Stimulated activated CD4-positive, alpha-beta T cell treated with anti-CD3 and anti-CD28 coated beads, Interleukin-15, amount 100 ng/mL, for 48 hours (primary cell): ENCODE measurements around the gene FBXL16.
A peak's percentile ranks its signal among the peaks of the same experiment; 100 is the strongest.
"Not testable (repeated sequence)": the region's sequence is repeated elsewhere in the genome, so short reads cannot be mapped to it uniquely, and the experiment has no call there.

Experiments
- DNase-seq, 2 donors: peaks; one replicate each; pipeline ENCODE4 v3.0.0-alpha.2; 2020; ENCODE audit warnings: low read depth in 2 of 2

The FBXL16 gene

GRCh38 chr16:692356-693108 is 13.1 kb downstream of the FBXL16 start:
- no peak for DNase-seq

GRCh38 chr16:691242-691641 is 14.4 kb downstream of the FBXL16 start:
- DNase-seq = not testable (repeated sequence)

- no peak for DNase-seq
These were observed 16.3 kb downstream of the FBXL16 start for GRCh38 chr16:689175-689897.

- DNase-seq = no peak
These were observed 18.1 kb downstream of the FBXL16 start for GRCh38 chr16:687499-687898.

- no peak for DNase-seq
These were observed 18.9 kb downstream of the FBXL16 start for GRCh38 chr16:686459-687260.

- no peak for DNase-seq
These were observed 19.6 kb downstream of the FBXL16 start for GRCh38 chr16:685967-686366.

GRCh38 chr16:684961-685696 is 20.5 kb downstream of the FBXL16 start:
- no peak for DNase-seq

GRCh38 chr16:684071-684794 is 21.4 kb downstream of the FBXL16 start, which contains the start of gene JMJD8:
TSS of gene JMJD8 (minus strand) at chr16:684334. CDS start at chr16:684319, 15 bp downstream.
- DNase-seq = peak; percentile 92 to 96

GRCh38 chr16:683396-684070 is 22.1 kb downstream of the FBXL16 start:
- no peak for DNase-seq

- DNase-seq = no peak
These were observed 22.9 kb downstream of the FBXL16 start for GRCh38 chr16:682493-683395.

GRCh38 chr16:681746-682427 is 23.7 kb downstream of the FBXL16 start:
- DNase-seq = no peak

- no peak for DNase-seq
These were observed 24.4 kb downstream of the FBXL16 start for GRCh38 chr16:680967-681745.

- DNase-seq = no peak
These were observed 25.0 kb downstream of the FBXL16 start for GRCh38 chr16:680625-680945.

- peak; percentile 84 to 87 for DNase-seq
These were observed 25.6 kb downstream of the FBXL16 start, which contains the start of gene STUB1 for GRCh38 chr16:679814-680624. TSS of gene STUB1 (plus strand) at chr16:680410. CDS start at chr16:680526, 116 bp downstream.

- DNase-seq = peak; percentile 33 to 40
These were observed 26.5 kb downstream of the FBXL16 start for GRCh38 chr16:678858-679813.
